Measurements from ENCODE around the gene ATP6V0A4.

GRCh38 chr7:138756591-138757242 is 41.3 kb downstream of the ATP6V0A4 start:
- TF ChIP-seq CTCF (IDR thresholded peaks at IDR 0.05; ENCODE audit: insufficient read depth, low read length) (no peak), POLR2AphosphoS5 (IDR thresholded peaks at IDR 0.05; ENCODE audit: low read depth) (no peak), SPI1 (IDR thresholded peaks at IDR 0.05; ENCODE audit: borderline replicate concordance, low read depth) (no peak), GABPA (IDR thresholded peaks at IDR 0.05; ENCODE audit: low read depth) (no peak)
